OCI-LY7 (cell line): ENCODE measurements around the gene DHRSX.

ENCODE experiments used
- EZH2phosphoT487 ChIP-seq: fragments of 200-600 bp; sonication (generic); IDR thresholded peaks from 2 replicates; pipeline ENCODE4 v1.6.1; 2018; ENCODE audit warnings: low read depth, borderline replicate concordance, mild to moderate bottlenecking, mixed run types, antibody characterized with exemption, low read length, moderate library complexity, mixed read lengths
- TF ChIP-seq, protein P1 (sequence below): fragments of 200-600 bp; sonication (generic); conservative IDR thresholded peaks from 2 replicates; pipeline ENCODE4 v1.5.1; 2014; ENCODE audit warnings: mild to moderate bottlenecking, antibody characterized with exemption, low read length, moderate library complexity, mixed read lengths

DNA sequence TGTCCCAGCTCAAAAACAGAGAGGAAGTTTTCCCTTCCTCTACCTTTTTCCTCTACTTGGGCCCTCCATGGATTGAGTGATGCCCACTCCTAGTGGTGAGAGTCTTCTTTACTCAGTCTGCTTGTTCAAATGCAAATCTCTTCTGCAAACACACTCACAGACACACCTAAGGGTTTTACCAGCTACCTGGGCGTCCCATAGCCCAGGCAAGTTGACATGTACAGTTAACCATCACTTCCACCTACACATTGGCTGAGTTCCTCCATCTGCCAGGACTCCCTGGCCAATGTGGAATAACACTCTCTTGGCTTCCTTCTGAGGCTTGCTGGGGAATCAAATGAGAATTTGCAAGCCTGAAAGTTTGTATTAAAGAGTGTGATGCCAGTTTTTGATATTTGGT lies 45.7 kb upstream of the DHRSX start:
- TF ChIP-seq, protein P1, sequence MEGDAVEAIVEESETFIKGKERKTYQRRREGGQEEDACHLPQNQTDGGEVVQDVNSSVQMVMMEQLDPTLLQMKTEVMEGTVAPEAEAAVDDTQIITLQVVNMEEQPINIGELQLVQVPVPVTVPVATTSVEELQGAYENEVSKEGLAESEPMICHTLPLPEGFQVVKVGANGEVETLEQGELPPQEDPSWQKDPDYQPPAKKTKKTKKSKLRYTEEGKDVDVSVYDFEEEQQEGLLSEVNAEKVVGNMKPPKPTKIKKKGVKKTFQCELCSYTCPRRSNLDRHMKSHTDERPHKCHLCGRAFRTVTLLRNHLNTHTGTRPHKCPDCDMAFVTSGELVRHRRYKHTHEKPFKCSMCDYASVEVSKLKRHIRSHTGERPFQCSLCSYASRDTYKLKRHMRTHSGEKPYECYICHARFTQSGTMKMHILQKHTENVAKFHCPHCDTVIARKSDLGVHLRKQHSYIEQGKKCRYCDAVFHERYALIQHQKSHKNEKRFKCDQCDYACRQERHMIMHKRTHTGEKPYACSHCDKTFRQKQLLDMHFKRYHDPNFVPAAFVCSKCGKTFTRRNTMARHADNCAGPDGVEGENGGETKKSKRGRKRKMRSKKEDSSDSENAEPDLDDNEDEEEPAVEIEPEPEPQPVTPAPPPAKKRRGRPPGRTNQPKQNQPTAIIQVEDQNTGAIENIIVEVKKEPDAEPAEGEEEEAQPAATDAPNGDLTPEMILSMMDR: no peak
- TF ChIP-seq EZH2phosphoT487: no peak
